ENCODE measurements around the gene KCTD3.

Gene KCTD3

GRCh38 chr1:215607412-215607811, 40.3 kb downstream of the KCTD3 start:
- no peak for DNase-seq

GRCh38 chr1:215608646-215609045, 41.5 kb downstream of the KCTD3 start:
- DNase-seq, result no peak

- DNase-seq, result no peak
Observed at GRCh38 chr1:215612391-215612790, 45.3 kb downstream of the KCTD3 start.

GRCh38 chr1:215617979-215618378, 50.9 kb downstream of the KCTD3 start:
- DNase-seq, result no peak

DNA sequence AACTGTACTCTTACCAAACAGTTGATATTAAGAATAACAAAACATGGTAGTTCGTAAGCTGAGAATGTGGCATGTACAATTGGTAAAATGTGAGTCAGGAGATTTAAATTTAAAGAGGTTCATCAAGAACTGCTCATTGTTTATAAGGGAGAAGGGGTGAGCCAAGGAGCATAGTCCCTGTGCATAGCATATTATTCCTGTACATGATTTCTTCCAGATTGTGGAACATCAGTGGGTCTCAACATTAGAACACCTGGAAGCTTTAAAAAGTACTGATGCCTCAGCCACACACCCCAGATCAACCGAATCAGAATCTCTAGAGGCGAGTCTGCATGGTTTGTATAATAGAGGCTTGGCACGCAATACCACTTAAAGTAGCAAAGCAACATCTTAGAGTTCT, 56.1 kb downstream of the KCTD3 start:
- DNase-seq, result no peak

DNA sequence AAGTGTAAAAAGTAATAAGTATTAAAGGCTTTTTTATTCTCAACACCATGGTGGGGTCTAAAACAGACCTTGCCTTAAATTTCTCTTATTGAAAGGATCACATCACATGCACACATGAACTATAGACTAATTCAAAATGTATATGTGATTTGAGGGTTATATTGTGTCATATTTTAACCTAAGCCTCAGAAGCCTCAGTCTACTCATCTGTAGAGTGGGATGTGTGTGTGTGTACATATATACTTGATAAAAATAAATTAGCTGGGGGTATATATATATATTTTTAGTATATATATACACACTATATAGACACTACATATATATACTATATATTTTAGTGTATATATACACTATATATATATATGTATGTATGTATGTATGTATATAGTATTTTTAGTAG, 58.8 kb downstream of the KCTD3 start:
- no peak for DNase-seq

- no peak for DNase-seq
Observed at GRCh38 chr1:215631040-215631439, 63.9 kb downstream of the KCTD3 start.

GRCh38 chr1:215631489-215631888, 64.4 kb downstream of the KCTD3 start:
- DNase-seq, result no peak

GRCh38 chr1:215635827-215636226, 68.7 kb downstream of the KCTD3 start:
- no peak for DNase-seq

DNA sequence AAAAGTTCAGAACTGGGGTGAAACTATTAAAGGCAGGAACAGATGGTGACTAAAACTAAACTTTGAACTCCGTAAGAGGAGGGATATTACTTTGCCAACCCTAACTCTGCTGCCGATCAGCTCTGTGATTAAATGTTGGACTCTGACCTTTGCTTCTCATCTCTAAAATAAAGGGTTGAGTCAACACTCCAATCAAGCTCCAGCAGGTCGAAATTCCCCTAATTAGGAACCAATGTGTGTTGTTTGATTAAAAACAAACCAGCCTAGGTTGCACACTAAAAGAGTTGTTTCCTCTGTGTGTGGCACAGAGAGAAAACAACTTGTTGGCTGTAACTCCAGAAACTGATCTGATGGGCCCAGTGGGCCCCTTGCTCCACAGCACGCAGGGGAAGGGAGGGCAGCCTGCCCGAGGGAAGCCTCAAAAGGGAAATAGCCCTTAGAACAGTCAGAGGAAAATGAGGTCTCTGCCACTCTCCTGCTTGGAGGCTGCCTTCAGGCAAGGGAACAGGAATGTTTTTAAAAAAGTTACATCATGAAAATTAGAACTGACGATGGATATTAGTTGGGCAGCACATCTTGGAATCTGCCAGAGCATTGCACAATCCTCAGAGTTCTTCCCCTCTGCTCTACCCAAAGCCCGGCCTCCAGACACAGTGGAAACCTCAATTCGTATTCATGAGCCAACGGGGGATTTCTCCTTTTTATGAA, 69.3 kb downstream of the KCTD3 start:
- no peak for DNase-seq

DNA sequence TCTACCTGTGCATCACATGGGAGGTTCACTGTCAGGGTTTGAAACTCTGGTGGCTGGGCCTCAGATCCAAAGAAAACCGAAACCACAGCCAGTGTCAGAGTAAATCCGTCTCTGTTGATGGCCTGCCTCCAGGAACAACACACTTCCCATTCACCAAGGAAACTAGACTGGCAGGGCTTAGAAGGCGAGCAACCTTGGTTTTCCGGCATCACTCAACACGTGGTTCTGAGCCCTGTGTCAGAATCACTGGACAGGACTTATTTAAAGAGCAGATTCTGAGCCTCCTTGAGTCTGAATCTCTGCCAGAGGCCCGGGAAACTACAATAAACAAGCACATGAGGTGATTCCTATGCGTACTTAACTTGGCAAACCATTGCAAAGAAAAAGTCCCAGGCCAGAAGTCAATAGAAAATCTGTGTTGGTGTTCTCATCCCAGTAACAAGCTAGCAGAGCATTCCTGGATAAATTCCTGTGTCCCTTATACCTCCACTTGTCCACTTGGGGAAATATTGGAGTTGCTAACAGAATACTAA, 70.0 kb downstream of the KCTD3 start:
- DNase-seq, result no peak

GRCh38 chr1:215640429-215641148, 73.5 kb downstream of the KCTD3 start:
- DNase-seq, result no peak

DNA sequence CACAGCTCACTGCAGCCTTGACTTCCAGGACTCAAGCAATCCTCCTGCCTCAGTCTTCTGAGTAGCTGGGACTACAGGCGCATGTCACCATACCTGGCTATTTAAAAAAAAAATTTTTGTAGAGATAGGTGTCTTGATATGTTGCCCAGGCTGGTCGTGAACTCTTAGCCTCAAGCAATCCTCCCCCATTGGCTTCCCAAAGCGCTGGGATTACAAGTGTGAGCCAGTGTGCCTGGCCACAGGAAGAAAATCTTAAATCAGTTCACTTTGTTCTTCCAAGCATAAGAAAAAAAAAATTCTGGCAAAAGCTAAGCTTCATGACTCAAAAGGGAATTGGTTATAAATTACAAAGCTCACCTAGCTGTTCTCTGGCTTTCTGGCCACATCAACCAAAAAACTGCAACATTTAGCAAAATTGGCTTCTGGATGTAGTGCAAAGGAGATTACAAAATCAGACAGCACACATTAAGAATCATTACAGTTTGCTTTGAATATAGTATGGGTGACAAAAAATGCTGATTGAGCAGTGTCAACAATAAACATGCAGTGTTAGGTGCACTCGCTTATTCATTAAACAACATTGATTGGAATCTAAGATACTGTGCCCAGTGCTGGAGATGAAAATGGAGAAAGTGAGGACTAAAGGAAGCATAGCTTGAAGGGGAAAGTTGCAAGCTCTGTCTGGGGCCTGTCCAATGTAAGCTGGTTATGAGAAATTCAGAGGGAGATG, 76.7 kb downstream of the KCTD3 start:
- no peak for DNase-seq

- no peak for DNase-seq
Observed at GRCh38 chr1:215645182-215645581, 78.1 kb downstream of the KCTD3 start.

DNA sequence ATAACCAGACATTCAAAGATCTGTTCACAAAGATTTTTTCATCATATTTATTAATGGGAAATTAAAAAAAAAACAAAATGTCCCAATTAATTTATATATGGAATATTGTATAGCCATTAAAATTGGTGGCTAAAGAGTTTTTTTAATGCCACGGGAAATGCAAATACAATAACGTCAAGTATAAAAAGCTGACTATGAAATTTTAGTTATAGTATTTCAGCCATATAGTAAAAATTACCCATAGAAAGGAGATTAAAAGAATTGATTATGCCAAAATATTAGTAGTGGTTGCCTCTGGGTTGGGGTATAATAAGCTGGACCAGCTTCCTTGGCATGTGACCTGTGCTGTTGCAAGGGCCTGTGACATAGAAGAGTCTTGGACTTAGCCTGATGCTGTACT, 78.8 kb downstream of the KCTD3 start:
- DNase-seq, result no peak

DNA sequence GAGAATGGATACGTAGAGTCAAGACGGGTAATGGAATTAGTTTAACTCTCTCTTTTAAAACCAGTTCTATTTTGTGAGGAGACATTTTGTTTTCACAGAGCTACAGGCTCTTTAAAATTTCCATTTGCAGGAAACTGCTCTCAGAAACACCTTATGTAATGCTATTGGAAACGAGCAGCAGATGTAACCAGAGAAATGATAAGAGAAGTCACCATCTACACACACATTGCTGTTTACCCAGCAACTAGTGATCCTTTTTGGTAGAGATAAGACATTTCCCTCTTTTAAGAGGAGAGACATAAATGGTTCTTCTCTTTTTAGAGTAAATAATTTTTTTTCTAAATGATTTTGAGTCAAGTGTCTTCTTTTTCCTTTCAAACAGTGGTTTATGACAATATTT, 80.6 kb downstream of the KCTD3 start:
- DNase-seq, result no peak

DNA sequence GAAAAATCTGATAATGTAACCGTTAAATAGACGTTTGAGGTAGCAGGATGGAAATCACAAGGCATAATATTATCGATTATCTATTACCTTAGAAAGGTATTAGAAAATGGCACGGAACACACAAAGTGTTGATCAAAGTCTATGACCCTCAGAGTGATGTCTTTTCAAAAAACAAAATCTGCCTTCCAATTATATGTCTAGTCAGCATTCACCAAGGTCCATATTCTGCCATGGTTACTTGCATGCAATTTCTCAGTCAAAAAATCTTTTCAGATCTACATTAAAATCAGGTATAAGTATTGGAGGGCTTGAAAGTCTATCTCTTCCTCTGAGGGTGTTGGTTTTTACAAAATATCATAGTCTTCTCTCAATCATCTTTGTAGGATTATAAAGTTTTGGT, 81.9 kb downstream of the KCTD3 start:
- no peak for DNase-seq

- DNase-seq, result no peak
Observed at GRCh38 chr1:215650446-215651149, 83.5 kb downstream of the KCTD3 start.

- no peak for DNase-seq
Observed at GRCh38 chr1:215651867-215652266, 84.8 kb downstream of the KCTD3 start.

- no peak for DNase-seq
Observed at GRCh38 chr1:215652371-215652770, 85.3 kb downstream of the KCTD3 start.

DNA sequence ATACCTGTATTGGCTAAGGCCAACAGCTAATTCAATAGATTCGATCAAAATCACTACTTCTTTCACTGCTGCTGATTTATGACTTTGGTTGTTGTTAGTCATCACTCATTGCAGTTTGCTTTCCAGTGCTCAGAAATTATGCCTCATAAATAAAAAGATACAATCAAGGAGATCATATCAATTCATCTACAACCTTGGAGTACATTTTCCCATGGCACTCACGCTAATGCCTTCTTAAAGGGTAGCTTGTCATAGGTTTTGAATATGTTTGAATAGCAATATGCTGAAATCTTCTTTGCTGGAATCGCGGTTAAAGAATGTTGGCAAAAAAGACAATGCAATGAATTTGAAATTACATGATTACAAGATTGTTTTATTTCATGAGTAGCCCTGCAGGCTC, 89.9 kb downstream of the KCTD3 start:
- DNase-seq, result no peak

DNA sequence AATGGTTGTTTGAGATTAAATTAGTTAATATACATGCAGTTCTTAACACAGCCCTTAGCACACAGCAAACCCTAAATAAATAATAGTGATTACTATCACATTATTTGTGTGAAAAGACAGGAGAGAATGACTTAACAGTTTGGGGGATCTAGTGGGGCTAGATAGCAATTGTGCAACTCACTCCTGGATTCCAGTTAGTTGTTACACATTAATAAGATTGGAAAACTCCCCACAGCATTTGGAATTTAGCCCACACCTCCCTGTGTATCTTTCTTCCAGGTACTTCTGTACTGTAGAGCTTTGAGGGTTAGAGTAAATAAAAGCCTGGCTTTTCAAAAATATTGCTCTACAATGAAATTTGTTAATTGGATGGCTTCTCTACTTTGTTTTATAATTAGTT, 93.2 kb downstream of the KCTD3 start:
- no peak for DNase-seq

DNA sequence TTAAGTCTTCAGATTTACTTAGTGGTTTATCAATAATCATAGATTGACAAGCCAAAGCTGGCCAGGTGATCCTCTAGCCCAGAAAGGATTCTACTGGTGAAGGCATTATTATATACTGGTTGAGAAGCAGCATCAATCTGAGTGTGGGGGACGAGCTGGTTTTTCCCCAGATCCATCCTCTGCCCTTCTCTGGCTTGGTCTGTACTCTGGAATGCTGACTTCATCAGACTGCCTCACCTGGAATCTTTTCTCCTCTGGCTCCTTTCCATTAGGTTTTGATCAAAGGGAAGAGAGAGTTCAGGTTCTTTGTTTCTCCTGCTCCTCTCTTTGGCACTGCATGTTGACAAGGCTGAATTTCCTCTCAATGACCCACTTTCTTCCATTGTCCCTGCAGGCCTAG, 93.9 kb downstream of the KCTD3 start:
- no peak for DNase-seq
